H54 (cell line): Measurements from ENCODE around the gene RIIAD1.

Experiments used
- DNase-seq: peaks from one replicate; pipeline ENCODE4 v3.0.0; 2011; ENCODE audit warnings: low spot score, mixed read lengths; ENCODE audit not compliant: insufficient read length
- FAIRE-seq: peaks from 3 replicates; lab custom pipeline; 2011; peaks lifted over from hg19 to GRCh38; lab: Jason Lieb, UNC
- POLR2A ChIP-seq: IDR thresholded peaks from 2 replicates; pipeline ENCODE4 v1.6.1; 2011; ENCODE audit warnings: low read depth, mild to moderate bottlenecking, low read length

The RIIAD1 gene

DNA sequence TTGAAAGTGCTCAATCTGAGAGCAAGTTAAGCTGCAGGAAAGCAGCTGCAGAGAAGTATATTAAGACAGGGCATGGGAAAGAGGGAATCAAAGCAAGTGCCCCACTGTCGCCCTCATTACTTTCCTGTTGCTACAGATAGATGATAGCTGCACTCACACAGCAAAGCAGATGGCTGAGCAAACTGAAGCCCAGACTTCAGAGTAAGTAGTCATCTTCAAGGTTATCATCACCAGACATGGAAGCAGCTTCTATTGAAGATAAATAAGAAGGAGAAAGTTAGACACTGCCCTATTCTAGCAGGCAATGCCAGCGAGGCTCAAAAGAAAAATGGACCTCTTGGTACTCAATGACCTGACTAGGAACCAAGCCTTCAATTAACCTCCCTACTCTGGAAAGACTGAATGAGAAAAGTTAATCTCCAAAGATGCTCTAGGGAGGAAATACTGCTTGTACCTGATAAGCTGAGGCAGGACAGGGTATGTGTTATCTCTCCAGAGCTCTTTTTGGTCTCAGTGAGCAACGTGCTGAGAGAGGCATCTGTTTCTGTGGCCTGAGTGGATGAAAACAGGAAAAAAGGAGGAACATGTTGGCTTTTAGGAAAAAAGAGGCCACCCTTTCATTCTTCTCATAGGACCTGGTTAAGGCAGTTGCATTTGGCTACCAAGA, 53.1 kb downstream of the RIIAD1 start:
- TF ChIP-seq POLR2A, result no peak
- FAIRE-seq (no peak), DNase-seq (no peak)

DNA sequence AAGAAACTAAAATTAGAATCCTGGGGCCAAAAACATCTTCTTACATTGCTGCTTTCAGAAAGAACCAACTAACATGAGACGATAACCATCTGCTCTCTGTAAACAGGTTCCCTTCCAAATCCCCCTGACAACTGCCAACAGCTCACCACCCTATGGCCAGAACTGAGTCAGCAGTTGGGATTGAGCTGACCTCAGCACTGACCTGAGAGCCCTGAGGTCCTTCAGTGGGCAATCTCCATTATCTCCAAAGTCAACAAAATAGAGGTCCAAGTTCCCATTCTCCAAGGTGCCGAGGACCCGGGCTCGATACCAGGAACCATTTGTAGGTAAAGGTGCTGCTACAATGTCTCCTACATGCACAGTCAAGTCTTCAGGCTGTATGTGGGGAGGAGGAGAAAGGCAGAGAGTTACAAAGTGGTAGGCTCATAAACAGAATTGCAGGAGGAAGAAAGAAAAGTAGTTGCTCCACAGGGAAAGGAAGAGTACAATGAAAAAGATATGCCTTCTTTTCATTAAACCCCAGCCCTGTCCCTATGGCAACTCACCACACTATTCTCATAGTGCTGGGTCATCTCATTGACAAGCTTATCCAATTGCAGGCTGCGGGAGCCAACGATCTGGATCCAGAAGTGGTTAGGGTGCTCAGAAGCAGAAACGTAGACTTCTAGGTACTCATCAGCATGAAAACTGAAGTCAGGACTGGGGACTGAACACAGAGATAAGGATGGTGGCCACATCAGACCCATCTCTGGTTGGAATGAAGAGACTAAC, 54.8 kb downstream of the RIIAD1 start:
- DNase-seq (no peak), FAIRE-seq (no peak)
- TF ChIP-seq POLR2A, result no peak

DNA sequence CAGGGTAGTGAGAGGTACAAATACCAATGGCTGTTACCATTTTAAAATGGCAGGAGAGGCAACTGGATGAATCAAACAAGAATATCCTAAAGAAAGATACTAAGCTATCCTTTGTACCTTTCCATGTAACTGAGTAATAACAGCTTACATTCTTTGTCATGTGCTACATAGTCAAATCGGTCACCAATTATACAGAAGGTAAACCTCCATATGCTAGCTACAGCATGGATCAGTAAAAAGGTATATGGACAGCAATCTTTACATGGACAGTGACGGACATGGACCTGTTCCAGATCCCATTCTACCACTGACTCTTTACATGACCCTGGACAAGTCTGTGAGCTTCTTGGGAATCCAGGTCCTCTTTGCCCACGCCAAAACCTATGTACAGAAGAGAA, 55.3 kb downstream of the RIIAD1 start:
- FAIRE-seq (no peak), DNase-seq (no peak)
- no peak for TF ChIP-seq POLR2A

DNA sequence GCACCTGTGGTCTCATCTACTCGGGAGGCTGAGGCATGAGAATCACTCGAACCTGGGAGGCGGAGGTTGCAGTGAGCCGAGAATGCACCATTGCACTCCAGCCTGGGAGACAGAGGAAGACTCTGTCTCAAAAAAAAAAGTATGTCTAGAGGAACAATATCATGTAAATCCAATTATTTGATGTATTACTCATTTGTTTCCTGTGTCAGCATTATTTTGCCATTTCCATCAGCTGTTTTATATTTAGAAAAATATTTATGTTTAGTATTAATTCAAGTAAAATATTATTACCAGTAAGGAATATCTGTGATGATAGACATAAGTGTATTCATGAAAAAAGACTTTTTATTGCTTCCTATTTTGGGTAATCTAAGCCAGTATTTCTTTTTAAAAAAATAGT, 56.0 kb downstream of the RIIAD1 start:
- no peak for TF ChIP-seq POLR2A
- FAIRE-seq (no peak), DNase-seq (no peak)
